ENCODE data around the gene SLC38A9.

The SLC38A9 gene

DNA sequence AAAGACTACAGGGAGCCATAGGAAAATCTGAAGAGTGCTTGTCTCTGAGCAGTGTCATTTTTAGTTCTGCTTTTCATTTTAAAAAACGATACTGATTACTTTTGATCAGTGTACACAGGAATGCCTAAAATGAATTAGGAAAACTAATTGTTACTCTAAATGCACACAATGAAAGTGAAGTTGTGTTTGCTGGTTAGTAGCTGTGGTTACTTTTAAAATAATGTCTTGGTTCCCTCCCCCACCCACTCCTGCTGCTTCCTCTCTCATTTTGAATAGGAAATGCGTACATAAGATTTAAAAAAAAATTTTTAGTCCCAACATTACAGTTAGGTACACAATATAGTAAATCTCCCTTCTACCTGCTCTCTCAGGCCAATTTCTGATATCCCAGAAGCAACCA, 129.9 kb downstream of the SLC38A9 start:
- TF ChIP-seq, protein P1, sequence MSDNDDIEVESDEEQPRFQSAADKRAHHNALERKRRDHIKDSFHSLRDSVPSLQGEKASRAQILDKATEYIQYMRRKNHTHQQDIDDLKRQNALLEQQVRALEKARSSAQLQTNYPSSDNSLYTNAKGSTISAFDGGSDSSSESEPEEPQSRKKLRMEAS (IDR thresholded peaks at IDR 0.05; ENCODE audit: low read depth, low read length): no peak
- TF ChIP-seq MYC (IDR thresholded peaks at IDR 0.05; ENCODE audit: low read depth, low read length): no peak
- TF ChIP-seq, protein P2, sequence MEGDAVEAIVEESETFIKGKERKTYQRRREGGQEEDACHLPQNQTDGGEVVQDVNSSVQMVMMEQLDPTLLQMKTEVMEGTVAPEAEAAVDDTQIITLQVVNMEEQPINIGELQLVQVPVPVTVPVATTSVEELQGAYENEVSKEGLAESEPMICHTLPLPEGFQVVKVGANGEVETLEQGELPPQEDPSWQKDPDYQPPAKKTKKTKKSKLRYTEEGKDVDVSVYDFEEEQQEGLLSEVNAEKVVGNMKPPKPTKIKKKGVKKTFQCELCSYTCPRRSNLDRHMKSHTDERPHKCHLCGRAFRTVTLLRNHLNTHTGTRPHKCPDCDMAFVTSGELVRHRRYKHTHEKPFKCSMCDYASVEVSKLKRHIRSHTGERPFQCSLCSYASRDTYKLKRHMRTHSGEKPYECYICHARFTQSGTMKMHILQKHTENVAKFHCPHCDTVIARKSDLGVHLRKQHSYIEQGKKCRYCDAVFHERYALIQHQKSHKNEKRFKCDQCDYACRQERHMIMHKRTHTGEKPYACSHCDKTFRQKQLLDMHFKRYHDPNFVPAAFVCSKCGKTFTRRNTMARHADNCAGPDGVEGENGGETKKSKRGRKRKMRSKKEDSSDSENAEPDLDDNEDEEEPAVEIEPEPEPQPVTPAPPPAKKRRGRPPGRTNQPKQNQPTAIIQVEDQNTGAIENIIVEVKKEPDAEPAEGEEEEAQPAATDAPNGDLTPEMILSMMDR (IDR thresholded peaks at IDR 0.05; ENCODE audit: low read depth, low read length): no peak
- no peak for TF ChIP-seq POLR2A (IDR thresholded peaks at IDR 0.05; ENCODE audit: extremely low read depth, insufficient read length)
- DNase-seq (ENCODE audit: low read depth): no peak
- no peak overlapping the region for H3K4me3 ChIP-seq (ENCODE audit: low read depth, low read length)

DNA sequence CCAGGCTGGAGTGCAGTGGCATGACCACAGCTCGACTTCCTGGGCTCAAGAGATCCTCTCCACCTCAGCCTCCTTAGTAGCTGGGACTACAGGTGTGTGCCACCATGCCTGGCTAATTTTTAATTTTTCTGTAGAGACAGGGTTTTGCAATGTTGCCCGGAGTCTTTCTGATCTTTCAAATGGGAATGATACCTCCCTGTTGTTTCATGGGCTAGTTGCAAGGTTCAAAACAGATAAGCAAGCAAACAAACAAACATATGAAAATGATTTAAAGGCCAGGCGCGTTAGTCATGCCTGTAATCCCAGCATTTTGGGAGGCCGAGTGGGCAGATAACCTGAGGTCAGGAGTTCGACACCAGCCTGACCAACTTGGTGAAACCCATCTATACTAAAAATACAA, 132.1 kb downstream of the SLC38A9 start:
- TF ChIP-seq MYC (IDR thresholded peaks at IDR 0.05; ENCODE audit: low read depth, low read length) (no peak), POLR2A (IDR thresholded peaks at IDR 0.05; ENCODE audit: extremely low read depth, insufficient read length) (no peak)
- TF ChIP-seq, protein P1 (IDR thresholded peaks at IDR 0.05; ENCODE audit: low read depth, low read length): no peak
- TF ChIP-seq, protein P2 (IDR thresholded peaks at IDR 0.05; ENCODE audit: low read depth, low read length): no peak
- no peak overlapping the region for H3K4me3 ChIP-seq (ENCODE audit: low read depth, low read length)
- DNase-seq (ENCODE audit: low read depth): no peak

DNA sequence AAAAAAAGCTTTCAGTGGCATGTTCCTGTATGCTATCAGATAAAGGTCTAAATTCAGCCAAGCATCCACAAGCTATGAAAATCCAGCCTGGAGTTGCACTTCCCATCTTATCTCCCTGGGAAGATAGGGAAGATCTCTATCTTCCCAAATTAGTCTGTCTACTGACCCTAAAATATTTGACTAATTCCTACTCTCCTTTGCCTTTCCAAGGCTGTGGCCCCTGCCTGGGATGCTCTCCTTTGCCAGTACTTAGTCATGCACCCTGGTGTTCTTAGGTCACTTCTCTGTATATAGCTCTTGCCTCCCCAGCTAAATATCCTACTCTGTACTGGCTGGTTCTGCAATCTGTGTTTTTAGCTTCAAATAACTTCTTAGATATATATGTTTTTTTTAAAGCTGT, 133.4 kb downstream of the SLC38A9 start:
- H3K4me3 ChIP-seq (ENCODE audit: low read depth, low read length): no peak overlapping the region
- TF ChIP-seq, protein P2 (IDR thresholded peaks at IDR 0.05; ENCODE audit: low read depth, low read length): no peak
- TF ChIP-seq MYC (IDR thresholded peaks at IDR 0.05; ENCODE audit: low read depth, low read length): no peak
- TF ChIP-seq, protein P1 (IDR thresholded peaks at IDR 0.05; ENCODE audit: low read depth, low read length): no peak
- TF ChIP-seq POLR2A (IDR thresholded peaks at IDR 0.05; ENCODE audit: extremely low read depth, insufficient read length): no peak
- DNase-seq (ENCODE audit: low read depth): no peak

DNA sequence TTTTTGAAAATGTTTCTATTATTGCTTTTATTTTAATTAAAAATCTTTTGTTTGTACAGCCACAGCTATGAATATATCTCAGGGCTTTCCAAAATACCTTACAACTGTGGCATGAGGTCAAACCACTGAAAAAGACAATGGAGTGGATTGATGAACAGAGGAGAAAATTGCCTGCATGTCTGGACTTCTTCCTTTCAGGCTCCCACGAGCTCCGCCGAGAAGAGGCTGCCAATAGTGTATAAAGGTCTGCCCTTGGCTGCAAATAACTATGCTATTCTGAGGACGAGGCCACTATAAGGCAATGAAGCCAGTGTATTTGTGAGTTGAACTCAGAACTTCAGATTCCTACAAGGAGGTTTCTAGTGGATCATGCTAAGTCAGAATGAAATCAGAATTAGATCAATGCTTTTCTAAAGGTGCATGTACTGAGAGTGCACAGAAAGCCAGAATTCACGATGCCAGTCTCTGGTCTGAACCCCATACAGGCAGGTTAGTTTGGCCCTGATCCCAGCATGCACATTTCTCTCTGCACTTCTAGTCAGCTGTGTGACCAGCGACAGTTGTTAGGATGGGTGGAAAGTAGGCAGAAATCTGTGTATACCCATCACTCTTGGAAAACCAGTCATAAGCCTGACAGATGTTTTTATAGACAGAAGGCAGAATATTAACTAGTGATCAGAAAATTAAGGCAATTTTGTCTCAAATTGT, 134.6 kb downstream of the SLC38A9 start:
- no peak for DNase-seq (ENCODE audit: low read depth)
- H3K4me3 ChIP-seq (ENCODE audit: low read depth, low read length): no peak overlapping the region

DNA sequence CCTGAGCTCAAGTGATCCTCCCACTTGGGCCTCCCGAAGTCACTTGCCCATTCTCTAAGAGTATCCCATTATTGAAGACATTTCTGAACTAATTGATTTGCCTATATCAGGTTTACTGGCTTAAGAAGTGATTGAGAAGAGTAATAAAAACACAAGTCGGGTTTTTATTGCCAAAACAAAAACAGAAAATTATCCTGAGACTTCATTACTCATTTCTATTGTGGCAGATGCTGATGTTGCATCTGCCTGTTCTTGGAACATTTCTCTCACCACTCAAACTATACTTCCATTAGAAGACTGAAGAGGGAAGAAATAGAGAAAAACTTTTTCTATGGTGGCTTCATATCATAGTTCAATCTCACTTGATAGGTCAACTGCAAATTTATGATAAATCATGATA, 135.5 kb downstream of the SLC38A9 start:
- DNase-seq (ENCODE audit: low read depth): no peak
- TF ChIP-seq MYC (IDR thresholded peaks at IDR 0.05; ENCODE audit: low read depth, low read length): no peak
- TF ChIP-seq, protein P1 (IDR thresholded peaks at IDR 0.05; ENCODE audit: low read depth, low read length): no peak
- H3K4me3 ChIP-seq (ENCODE audit: low read depth, low read length): no peak overlapping the region

More for the DNA sequence above, 134.6 kb downstream of the SLC38A9 start:
- no peak for TF ChIP-seq POLR2A (IDR thresholded peaks at IDR 0.05; ENCODE audit: extremely low read depth, insufficient read length)
- no peak for TF ChIP-seq MYC (IDR thresholded peaks at IDR 0.05; ENCODE audit: low read depth, low read length)
- TF ChIP-seq, protein P1 (IDR thresholded peaks at IDR 0.05; ENCODE audit: low read depth, low read length): no peak
- TF ChIP-seq, protein P2 (IDR thresholded peaks at IDR 0.05; ENCODE audit: low read depth, low read length): no peak

Measured in NB4 (cell line).